SK-N-SH (cell line): ENCODE results near the gene EEF1G. TPM values are rescaled to one million over a fixed set of nuclear protein-coding genes. Genes with fewer than 3 reads are reported as not detected.
A peak's percentile ranks its signal among the peaks of the same experiment; 100 is the strongest.

Experiments
- CHD2 ChIP-seq: fragments of 150-350 bp; IDR thresholded peaks from 2 replicates; pipeline ENCODE4 v1.6.1; 2018; ENCODE audit warnings: low read length; ENCODE audit not compliant: partially characterized antibody
- CTCF ChIP-seq: fragments of 200-600 bp; sonication (generic); IDR thresholded peaks from 2 replicates; pipeline ENCODE4 v1.6.1; 2017; ENCODE audit warnings: antibody characterized with exemption, mild to moderate bottlenecking, moderate library complexity
- ELF1 ChIP-seq: IDR thresholded peaks from 2 replicates; pipeline ENCODE4 v1.4.0; 2012
- EP300 ChIP-seq, 2 experiments: IDR thresholded peaks; 2 replicates each; pipeline versions ENCODE4 v1.4.0 to v1.6.1; 2012; ENCODE audit warnings: borderline replicate concordance in 1 of 2, low read depth in 1 of 2, low read length in 1 of 2
- FOSL2 ChIP-seq: IDR thresholded peaks from 2 replicates; pipeline ENCODE4 v1.4.0; 2012; ENCODE audit warnings: low read depth, mild to moderate bottlenecking, moderate library complexity, borderline replicate concordance
- FOXJ3 ChIP-seq: sonication (generic); formaldehyde crosslinking; IDR thresholded peaks from 2 replicates; pipeline ENCODE4 v1.5.1; 2020; ENCODE audit warnings: mild to moderate bottlenecking, missing genetic modification reagents
- FOXM1 ChIP-seq: IDR thresholded peaks from 2 replicates; pipeline ENCODE4 v1.4.0; 2012; ENCODE audit warnings: low read depth, mild to moderate bottlenecking
- GABPA ChIP-seq: IDR thresholded peaks from 2 replicates; pipeline ENCODE4 v1.4.0; 2012; ENCODE audit warnings: low read depth, mild to moderate bottlenecking
- GATA2 ChIP-seq: sonication (generic); formaldehyde crosslinking; IDR thresholded peaks from 2 replicates; pipeline ENCODE4 v1.5.0; 2020; ENCODE audit warnings: mild to moderate bottlenecking, missing genetic modification reagents
- MAX ChIP-seq: IDR thresholded peaks from 2 replicates; pipeline ENCODE4 v1.4.0; 2012; ENCODE audit warnings: low read depth
- NFIC ChIP-seq: IDR thresholded peaks from 2 replicates; pipeline ENCODE4 v1.4.0; 2012; ENCODE audit warnings: borderline replicate concordance
- PBX3 ChIP-seq: IDR thresholded peaks from 2 replicates; pipeline ENCODE4; 2012
- POLR2AphosphoS5 ChIP-seq: IDR thresholded peaks from 2 replicates; pipeline ENCODE4 v1.6.1; 2012; ENCODE audit warnings: low read depth, low read length
- RAD21 ChIP-seq: IDR thresholded peaks from 2 replicates; pipeline ENCODE4 v1.6.1; 2012; ENCODE audit warnings: mild to moderate bottlenecking, low read length
- REST ChIP-seq: IDR thresholded peaks from 2 replicates; pipeline ENCODE4 v1.6.1; 2012; ENCODE audit warnings: mild to moderate bottlenecking, low read depth, low read length, moderate library complexity
- RFX5 ChIP-seq: IDR thresholded peaks from 2 replicates; pipeline ENCODE4 v1.6.1; 2012; ENCODE audit warnings: mild to moderate bottlenecking, improper control_type of control experiment, low read length
- SIN3A ChIP-seq: IDR thresholded peaks from 2 replicates; pipeline ENCODE4 v1.6.1; 2012; ENCODE audit warnings: low read depth, mild to moderate bottlenecking, low read length, moderate library complexity, borderline replicate concordance
- SMC3 ChIP-seq: IDR thresholded peaks from 2 replicates; pipeline ENCODE4 v1.6.1; 2012; ENCODE audit warnings: low read depth, low read length, improper control_type of control experiment
- TAF1 ChIP-seq: IDR thresholded peaks from 2 replicates; pipeline ENCODE4 v1.6.1; 2012; ENCODE audit warnings: low read depth, mild to moderate bottlenecking, low read length, moderate library complexity, borderline replicate concordance
- TCF12 ChIP-seq: IDR thresholded peaks from 2 replicates; pipeline ENCODE4 v1.4.0; 2012
- YY1 ChIP-seq: IDR thresholded peaks from 2 replicates; pipeline ENCODE4 v1.4.0; 2012; ENCODE audit warnings: low read depth, mild to moderate bottlenecking
- polyA plus RNA-seq, 3 experiments: library from polyadenylated mRNA; depleted of rRNA; stranded (reverse); fragments of >200 nt; gene quantifications; 2 replicates each; pipeline ENCODE4 v1.2.3, GENCODE V29; 2012

EEF1G gene
- polyA plus RNA-seq, 1 of the 3 experiments (the other 2 are of a cell fraction): 1,853 TPM

- TF ChIP-seq CTCF: no peak; the same call in 1 of the 2 replicates
- peak; percentile 90 for TF ChIP-seq REST
- peak; percentile 90 for TF ChIP-seq GATA2 (CRISPR knock-in tag)
- TF ChIP-seq TCF12: peak; percentile 56
- TF ChIP-seq FOXJ3 (CRISPR knock-in tag): no peak
- peak; percentile 96 for TF ChIP-seq POLR2AphosphoS5
- TF ChIP-seq EP300 (IDR thresholded peaks at IDR 0.05; ENCODE audit: borderline replicate concordance in 1 of 2, low read depth in 1 of 2, low read length in 1 of 2): 0 out of 4 replicates have a peak, but pooled peaks of 1 of the 2 experiments have one; percentile 22
- no peak for TF ChIP-seq RAD21
- peak; percentile 95 for TF ChIP-seq MAX
- TF ChIP-seq TAF1: peak; percentile 89
- TF ChIP-seq PBX3: peak; percentile 47
- TF ChIP-seq GABPA: peak; percentile 98
- TF ChIP-seq SMC3: no peak
- TF ChIP-seq FOSL2: no peak
- TF ChIP-seq FOXM1: no peak
- TF ChIP-seq RFX5: peak; percentile 88
- peak; percentile 86 for TF ChIP-seq ELF1
- peak; percentile 11; the same call in 1 of the 2 replicates for TF ChIP-seq NFIC
- peak; percentile 86 for TF ChIP-seq CHD2
- TF ChIP-seq SIN3A: peak; percentile 74; the same call in 1 of the 2 replicates
- peak; percentile 72; the same call in 1 of the 2 replicates for TF ChIP-seq YY1
Measured at GRCh38 chr11:62591448-62592145, 17.9 kb upstream of the EEF1G start, which contains the start of gene TUT1 (continued).
